Activated T-cell treated with anti-CD3 and anti-CD28 coated beads for 24 hours (primary cell): ENCODE results near the gene DCAF15.
"Not testable (repeated sequence)": the region's sequence is repeated elsewhere in the genome, so short reads cannot be mapped to it uniquely, and the experiment has no call there.

Experiments used
- DNase-seq: peaks from one replicate; pipeline ENCODE4 v3.0.0-alpha.2; 2020; ENCODE audit warnings: low read depth

The DCAF15 gene

GRCh38 chr19:13952154-13952930, at the start of gene DCAF15:
TSS of gene DCAF15 (plus strand) at chr19:13952509. CDS start at chr19:13952513, 4 bp downstream.
- DNase-seq: peak; percentile 98

- no peak for DNase-seq
Measured at GRCh38 chr19:13902993-13903555, 49.2 kb upstream of the DCAF15 start.

DNA sequence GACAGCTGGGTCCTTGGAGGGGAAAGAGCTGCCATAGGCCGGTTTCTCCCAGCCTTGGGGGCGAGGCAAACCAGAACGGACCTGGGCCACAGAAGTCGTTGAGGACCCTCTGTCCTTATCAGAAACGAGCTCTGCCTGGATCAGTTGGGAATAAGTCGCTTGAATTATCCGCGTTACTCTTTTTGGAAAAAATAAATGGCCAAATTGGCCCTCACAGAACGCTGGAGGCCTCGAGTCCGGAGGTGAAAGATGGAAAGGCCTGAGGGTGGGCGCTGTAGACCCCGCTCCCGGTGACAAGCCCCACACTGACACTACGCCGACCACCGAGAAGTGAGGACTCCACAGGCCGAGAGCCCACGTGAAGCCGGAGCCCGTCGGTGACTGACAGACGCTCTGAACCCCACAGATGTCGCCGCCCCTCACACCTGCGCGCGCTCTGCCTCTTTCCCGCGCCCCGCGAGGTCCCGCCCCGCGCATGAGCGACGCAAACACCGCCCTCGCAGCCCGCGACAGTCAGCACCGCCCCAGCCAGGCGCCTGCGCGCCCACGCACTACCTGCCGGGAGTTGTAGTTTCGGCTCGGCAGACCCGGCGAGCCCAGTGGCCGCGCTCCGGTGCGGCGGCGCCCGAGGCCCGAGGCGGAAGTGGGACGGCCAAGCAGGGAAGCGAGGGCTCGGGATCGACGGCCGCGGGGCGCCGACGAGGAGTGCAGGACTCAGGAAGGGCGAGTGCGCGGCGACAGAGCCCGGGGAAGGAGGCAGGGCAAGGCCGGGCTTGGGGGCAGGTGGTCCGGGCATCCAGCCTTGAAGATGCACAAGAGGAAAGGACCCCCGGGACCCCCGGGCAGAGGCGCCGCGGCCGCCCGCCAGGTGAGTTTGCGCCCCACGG, 46.4 kb upstream of the DCAF15 start, which contains the start of the genes BRME1 and CC2D1A:
BRME1 (minus strand) TSS at position 484 of the 887 bp plus-strand sequence. CDS start 1,225 bp downstream, outside the sequence.
CC2D1A (plus strand) TSS at position 568 of the 887 bp plus-strand sequence; CDS start at position 809, 241 bp downstream.
- peak; percentile 95 for DNase-seq

DNA sequence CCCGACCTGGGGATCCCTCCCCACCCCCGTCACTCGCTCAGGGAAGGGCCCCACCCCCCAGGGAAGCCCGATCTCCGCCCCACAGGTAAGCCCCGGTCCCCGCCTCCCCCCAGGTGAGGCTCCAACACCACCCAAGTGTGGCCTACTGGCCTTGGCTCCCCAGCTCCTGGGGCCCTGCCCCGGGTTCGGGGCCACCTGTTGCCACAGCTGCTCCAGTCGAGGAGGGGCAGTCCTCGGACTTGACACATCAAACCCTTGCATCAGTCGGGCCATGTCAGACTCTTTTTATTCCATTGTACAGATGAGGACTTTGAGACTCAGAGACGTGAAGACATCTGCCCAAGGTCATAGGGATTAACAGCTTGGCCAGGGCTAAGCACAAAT, 45.8 kb upstream of the DCAF15 start:
- no peak for DNase-seq

DNA sequence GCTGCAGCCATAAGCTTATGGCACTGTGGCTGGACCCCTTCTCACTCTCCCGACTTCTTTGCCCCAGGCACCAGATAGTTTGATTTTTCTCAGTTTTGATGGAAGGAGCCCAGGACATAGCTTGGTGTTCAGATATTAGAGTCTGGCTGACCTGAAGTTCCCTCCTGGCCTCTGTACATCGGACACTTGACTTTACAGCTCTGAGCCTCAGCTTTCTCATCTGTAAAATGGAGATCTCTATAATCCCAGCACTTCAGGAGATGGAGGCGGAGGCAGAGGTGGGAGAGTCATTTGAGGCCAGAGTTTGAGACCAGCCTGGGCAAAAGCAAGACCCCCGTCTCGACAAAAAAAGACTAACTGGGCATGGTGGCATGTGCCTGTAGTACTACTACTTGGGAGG, 45.4 kb upstream of the DCAF15 start:
- DNase-seq: no peak

GRCh38 chr19:13908674-13909073, 43.6 kb upstream of the DCAF15 start:
- DNase-seq: no peak

- DNase-seq: no peak
Measured at GRCh38 chr19:13909430-13909829, 42.9 kb upstream of the DCAF15 start.

- no peak for DNase-seq
Measured at GRCh38 chr19:13913352-13913751, 39.0 kb upstream of the DCAF15 start.

- no peak for DNase-seq
Measured at GRCh38 chr19:13914777-13915176, 37.5 kb upstream of the DCAF15 start.

GRCh38 chr19:13917888-13918406, 34.4 kb upstream of the DCAF15 start:
- DNase-seq: no peak

DNA sequence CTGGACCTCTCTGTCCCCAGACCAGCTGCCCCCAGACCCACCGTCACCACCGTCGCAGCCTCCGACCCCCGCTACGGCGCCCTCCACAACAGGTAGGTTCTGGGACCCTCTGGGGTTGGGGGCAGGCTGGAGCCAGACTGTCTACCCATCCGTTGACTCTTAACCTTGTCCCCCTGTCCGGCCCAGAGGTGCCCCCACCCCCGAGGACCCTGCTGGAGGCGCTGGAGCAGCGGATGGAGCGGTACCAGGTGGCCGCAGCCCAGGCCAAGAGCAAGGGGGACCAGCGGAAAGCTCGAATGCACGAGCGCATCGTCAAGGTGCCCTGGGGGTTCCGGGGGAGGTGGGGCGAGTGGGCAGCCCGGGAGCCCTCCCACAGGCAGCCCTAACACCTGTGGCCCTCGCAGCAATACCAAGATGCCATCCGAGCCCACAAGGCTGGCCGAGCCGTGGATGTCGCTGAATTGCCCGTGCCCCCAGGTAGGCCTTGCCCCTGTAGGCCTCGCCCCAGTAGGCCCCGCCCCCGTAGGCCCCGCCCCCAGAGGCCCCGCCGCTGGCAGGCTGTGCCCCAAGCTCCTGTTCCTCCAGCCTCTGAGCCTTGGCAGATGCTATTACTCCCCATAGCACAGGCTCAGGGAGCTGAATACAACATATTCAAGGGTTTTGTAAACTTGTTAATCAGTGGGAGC, 33.4 kb upstream of the DCAF15 start:
- no peak for DNase-seq

- DNase-seq: no peak
Measured at GRCh38 chr19:13920524-13920923, 31.8 kb upstream of the DCAF15 start.

GRCh38 chr19:13920940-13921747, 31.2 kb upstream of the DCAF15 start:
- no peak for DNase-seq

- DNase-seq: not testable (repeated sequence)
Measured at GRCh38 chr19:13922118-13922517, 30.2 kb upstream of the DCAF15 start.

DNA sequence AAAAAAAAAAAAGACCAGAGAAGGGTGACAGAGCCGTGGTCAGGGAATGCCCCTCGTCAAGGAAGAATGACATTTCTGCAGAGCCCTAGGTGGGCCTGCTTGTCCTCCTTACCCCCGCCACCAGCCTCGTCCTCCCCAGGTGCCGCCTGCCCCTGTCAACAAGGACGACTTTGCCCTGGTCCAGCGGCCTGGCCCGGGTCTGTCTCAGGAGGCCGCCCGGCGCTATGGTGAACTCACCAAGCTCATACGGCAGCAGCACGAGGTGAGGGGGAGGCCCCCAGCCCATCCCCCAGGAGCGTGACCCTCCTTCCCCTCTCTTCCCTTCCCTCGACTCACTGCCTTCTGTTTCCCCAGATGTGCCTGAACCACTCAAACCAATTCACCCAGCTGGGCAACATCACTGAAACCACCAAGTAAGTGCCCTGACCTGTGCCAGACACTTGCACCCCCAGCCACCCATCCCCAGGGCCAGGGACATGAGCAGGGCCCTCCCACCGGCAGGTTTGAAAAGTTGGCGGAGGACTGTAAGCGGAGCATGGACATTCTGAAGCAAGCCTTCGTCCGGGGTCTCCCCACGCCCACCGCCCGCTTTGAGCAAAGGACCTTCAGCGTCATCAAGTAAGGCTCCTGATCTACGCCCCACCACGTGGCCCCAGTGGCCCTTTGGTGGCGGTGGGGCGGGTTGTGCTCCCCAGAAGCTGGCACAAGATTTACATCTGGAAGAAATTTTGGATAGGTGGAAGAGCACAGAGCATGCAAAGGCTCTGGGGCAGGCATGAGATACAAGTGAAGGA, 28.9 kb upstream of the DCAF15 start:
- no peak for DNase-seq

DNA sequence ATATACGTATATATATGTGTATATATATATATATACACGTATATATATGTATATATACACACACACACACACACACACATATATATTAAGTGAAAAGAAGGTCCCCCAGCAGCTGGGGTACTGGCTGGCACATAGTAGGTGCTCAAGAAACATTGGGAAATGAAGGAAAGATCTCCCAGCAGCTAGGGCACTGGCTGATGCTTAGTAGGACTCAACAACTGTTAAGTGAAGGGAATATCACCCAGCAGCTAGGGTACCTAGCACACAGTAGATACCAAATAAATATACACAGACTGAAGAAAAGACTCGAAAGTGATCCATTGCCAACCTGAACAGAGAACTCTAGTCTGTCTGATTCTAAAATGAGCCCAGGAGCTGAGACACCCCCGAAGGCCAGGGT, 26.3 kb upstream of the DCAF15 start:
- no peak for DNase-seq

- no peak for DNase-seq
Measured at GRCh38 chr19:13926715-13927114, 25.6 kb upstream of the DCAF15 start.

DNA sequence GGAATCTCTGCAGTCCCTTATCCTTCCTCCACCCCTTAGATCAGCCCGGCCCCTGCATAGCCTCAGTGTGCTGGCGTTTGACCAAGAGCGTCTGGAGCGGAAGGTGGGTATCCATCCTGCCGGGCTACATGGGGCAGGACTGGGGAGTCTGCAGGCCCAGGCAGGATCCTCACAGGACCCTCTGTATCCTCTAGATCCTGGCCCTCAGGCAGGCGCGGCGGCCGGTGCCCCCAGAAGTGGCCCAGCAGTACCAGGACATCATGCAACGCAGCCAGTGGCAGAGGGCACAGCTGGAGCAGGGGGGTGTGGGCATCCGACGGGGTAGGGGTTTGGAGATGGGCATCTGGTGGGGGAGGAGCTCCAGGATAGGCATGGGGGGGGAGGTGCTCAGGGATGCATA, 23.0 kb upstream of the DCAF15 start:
- DNase-seq: no peak

DNA sequence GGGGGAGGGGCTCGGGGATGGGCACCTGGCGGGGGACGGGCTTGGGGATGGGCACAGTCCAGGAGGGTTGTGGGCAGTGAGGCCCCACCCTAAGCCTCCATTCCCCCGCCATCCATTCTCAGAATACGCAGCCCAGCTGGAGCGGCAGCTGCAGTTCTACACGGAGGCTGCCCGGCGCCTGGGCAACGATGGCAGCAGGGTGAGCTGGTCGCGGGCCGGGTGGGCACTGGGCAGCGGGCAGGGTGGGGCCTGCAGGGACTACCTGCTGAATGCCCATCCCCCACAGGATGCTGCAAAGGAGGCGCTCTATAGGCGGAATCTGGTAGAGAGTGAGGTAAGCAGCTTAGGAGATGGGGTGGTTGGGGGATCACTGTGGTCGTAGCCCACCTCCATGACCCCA, 22.4 kb upstream of the DCAF15 start:
- no peak for DNase-seq

DNA sequence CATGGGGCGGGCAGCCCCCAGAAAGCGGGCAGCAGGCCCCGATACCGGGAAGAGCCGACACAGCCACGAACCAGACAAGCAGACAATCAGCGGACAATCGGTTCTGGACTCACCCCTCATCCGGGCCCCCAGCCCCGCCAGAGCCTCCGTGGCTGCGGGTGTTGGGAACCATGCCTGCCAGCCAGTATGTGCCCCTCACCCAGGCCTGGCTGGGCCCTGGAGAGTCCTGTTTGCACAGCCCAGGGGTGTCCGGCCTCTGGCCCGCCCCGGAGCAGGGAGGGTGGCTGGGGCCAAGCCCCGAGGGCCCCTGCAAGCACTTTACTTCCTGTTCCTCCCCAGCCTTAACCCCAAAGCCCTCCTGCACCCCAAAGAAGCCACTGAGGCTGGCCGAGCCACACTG, 21.9 kb upstream of the DCAF15 start:
- DNase-seq: no peak
